CD4-positive, CD25-positive, alpha-beta regulatory T cell (primary cell): Measurements from ENCODE around the gene UBE2Q1. TPM values are rescaled to one million over a fixed set of nuclear protein-coding genes. Genes with fewer than 3 reads are reported as not detected.
"Not testable (repeated sequence)": the region's sequence is repeated elsewhere in the genome, so short reads cannot be mapped to it uniquely, and the experiment has no call there.

Source experiments
- ATAC-seq, 2 donors: fragments of 150-1000 bp; cut with Tn5 transposase; one replicate each; pipeline ENCODE4 v1.10.0; 2021; ENCODE audit warnings: low read depth in 2 of 2, moderate number of reproducible peaks in 2 of 2, moderate library complexity in 1 of 2
- DNase-seq, 3 donors: peaks; one replicate each; pipeline versions ENCODE4 v3.0.0 to v3.0.0-alpha.2; 2012 to 2022; ENCODE audit warnings: mixed read lengths in 1 of 3
- H3K27ac ChIP-seq: one replicate; pipeline ENCODE4 v1.7.0; 2013; ENCODE audit warnings: mild to moderate bottlenecking, low read length; ENCODE audit not compliant: insufficient read depth, poor library complexity, severe bottlenecking
- H3K27me3 ChIP-seq: one replicate; pipeline ENCODE4 v1.7.0; 2013; ENCODE audit warnings: low read length; ENCODE audit not compliant: control insufficient read depth, insufficient read depth
- H3K36me3 ChIP-seq: one replicate; pipeline ENCODE4 v1.7.0; 2013; ENCODE audit warnings: mild to moderate bottlenecking, low read length, moderate library complexity; ENCODE audit not compliant: control insufficient read depth, insufficient read depth
- H3K4me1 ChIP-seq: 2 replicates; pipeline ENCODE4 v1.7.0; 2013; ENCODE audit warnings: mild to moderate bottlenecking, low read length; ENCODE audit not compliant: insufficient read depth, control insufficient read depth, poor library complexity, severe bottlenecking
- H3K4me3 ChIP-seq: one replicate; pipeline ENCODE4 v1.7.0; 2013; ENCODE audit warnings: low read depth, mild to moderate bottlenecking, low read length, moderate library complexity
- H3K9me3 ChIP-seq, 2 experiments: 1 replicate in 1 of 2; 2 replicates in 1 of 2; pipeline ENCODE4 v1.7.0; 2013; ENCODE audit warnings: low read length in 2 of 2, mild to moderate bottlenecking in 1 of 2, moderate library complexity in 1 of 2; ENCODE audit not compliant: control insufficient read depth in 2 of 2
- H3K27ac Mint-ChIP-seq, 3 donors: one replicate each; pipeline ENCODE4 v1.8.0; 2020 to 2022; ENCODE audit warnings: mild to moderate bottlenecking in 3 of 3, mixed read lengths in 3 of 3, moderate library complexity in 2 of 3
- H3K27me3 Mint-ChIP-seq: one replicate; pipeline ENCODE4 v1.8.0; 2022; ENCODE audit warnings: mild to moderate bottlenecking, mixed read lengths
- H3K36me3 Mint-ChIP-seq: one replicate; pipeline ENCODE4 v1.8.0; 2020; ENCODE audit warnings: mixed read lengths
- H3K4me1 Mint-ChIP-seq, 4 donors: one replicate each; pipeline ENCODE4 v1.8.0; 2020 to 2022; ENCODE audit warnings: mixed read lengths in 4 of 4, mild to moderate bottlenecking in 1 of 4
- H3K4me3 Mint-ChIP-seq, 4 donors: one replicate each; pipeline ENCODE4 v1.8.0; 2020 to 2022; ENCODE audit warnings: mild to moderate bottlenecking in 4 of 4, mixed read lengths in 4 of 4, moderate library complexity in 3 of 4
- H3K9me3 Mint-ChIP-seq, 7 donors: one replicate each; pipeline ENCODE4 v1.8.0; 2020 to 2022; ENCODE audit warnings: mixed read lengths in 7 of 7, mild to moderate bottlenecking in 3 of 7, moderate library complexity in 2 of 7
- polyA plus RNA-seq, 4 donors: library from polyadenylated mRNA; unstranded; fragments of 300-500 nt; fragmentation: Illumina TruSeq; gene quantifications; one replicate each; pipeline ENCODE4 v1.2.3, GENCODE V29; 2021
- total RNA-seq: library from RNA; stranded (reverse); gene quantifications from one replicate; pipeline ENCODE4 v1.2.3, GENCODE V29; 2022

Gene UBE2Q1
- total and polyA plus RNA-seq, 5 donors from 2014 or later = 9.5 to 91.7 (median 14.2) TPM

DNA sequence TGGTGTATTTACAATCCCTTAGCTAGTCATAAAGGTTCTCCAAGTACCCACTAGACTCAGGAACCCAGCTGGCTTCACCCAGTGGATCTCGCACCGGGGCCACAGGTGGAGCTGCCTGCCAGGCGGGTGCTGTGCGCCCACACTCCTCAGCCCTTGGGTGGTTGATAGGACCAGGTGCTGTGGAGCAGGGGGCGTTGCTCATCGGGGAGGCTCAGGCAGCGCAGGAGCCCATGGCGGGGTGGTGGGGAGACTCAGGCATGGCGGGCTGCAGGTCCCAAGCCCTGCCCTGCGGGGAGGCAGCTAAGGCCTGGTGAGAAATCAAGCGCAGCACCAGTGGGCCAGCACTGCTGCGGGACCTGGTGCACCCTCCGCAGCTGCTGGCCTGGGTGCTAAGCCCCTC lies 26.5 kb downstream of the UBE2Q1 start:
- not testable (repeated sequence) for H3K36me3 Mint-ChIP-seq, H3K27ac Mint-ChIP-seq, DNase-seq, H3K4me3 Mint-ChIP-seq, H3K4me1 ChIP-seq, H3K9me3 ChIP-seq, H3K27me3 ChIP-seq, H3K36me3 ChIP-seq, H3K9me3 Mint-ChIP-seq, H3K4me3 ChIP-seq, H3K27ac ChIP-seq, ATAC-seq, H3K4me1 Mint-ChIP-seq
- peaks cover 25% of the 10 kb centered on the region for H3K27me3 Mint-ChIP-seq

DNA sequence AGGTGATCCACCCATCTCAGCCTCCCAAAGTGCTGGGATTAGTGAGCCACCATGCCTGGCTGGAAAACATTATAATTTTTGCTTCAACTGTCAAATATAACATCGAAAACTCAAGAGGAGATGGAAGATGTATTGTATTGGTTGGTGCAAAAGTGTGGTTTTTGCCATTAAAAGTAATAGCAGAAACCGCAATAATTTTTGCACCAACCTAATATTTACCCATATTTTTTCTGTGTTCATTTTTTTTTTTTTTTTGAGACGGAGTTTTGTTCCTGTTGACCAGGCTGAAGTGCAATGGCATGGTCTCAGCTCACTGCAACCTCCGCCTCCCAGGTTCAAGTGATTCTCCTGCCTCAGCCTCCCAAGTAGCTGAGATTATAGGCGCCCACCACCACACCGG lies 29.2 kb downstream of the UBE2Q1 start:
- DNase-seq (no peak), ATAC-seq (no peak)
- no peak overlapping the region for H3K27ac Mint-ChIP-seq

DNA sequence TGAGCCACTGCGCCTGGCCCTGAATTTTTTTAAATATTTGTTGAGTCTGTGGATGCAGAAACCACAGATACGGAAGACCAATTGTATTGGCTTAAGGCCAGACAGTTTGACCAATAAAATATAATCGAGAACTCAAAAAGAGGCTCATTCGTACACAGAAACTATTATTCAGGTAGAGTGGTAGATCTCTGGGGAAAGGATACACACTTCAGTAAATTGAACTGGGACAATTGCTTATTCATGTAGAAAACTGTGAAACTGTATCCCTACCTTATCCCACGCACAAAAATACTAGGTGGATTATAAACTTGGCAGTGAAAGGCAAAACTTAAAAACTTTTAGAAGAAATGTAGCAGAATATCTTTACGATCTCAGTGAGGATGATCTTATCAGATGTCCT lies 31.3 kb downstream of the UBE2Q1 start:
- H3K27me3 ChIP-seq = peaks cover 5% of the 10 kb centered on the region
- Mint-ChIP-seq H3K36me3 (no peaks in the 10 kb centered on the region), H3K27ac (no peak overlapping the region), H3K4me3 (no peak overlapping the region), H3K9me3 (no peaks in the 10 kb centered on the region), H3K4me1 (no peaks in the 10 kb centered on the region), H3K27me3 (peaks cover 31% of the 10 kb centered on the region)
- no peaks in the 10 kb centered on the region for H3K9me3 ChIP-seq
- H3K4me3 ChIP-seq = no peak overlapping the region
- H3K36me3 ChIP-seq = no peaks in the 10 kb centered on the region
- H3K27ac ChIP-seq = no peak overlapping the region
- H3K4me1 ChIP-seq = no peaks in the 10 kb centered on the region
- ATAC-seq (no peak), DNase-seq (no peak)

More for the DNA sequence above, 29.2 kb downstream of the UBE2Q1 start:
- Histone ChIP-seq H3K27ac (no peak overlapping the region), H3K27me3 (no peaks in the 10 kb centered on the region), H3K4me3 (no peak overlapping the region), H3K9me3 (no peaks in the 10 kb centered on the region), H3K36me3 (no peaks in the 10 kb centered on the region), H3K4me1 (no peaks in the 10 kb centered on the region)
- Mint-ChIP-seq H3K4me3 (no peak overlapping the region), H3K27me3 (peaks cover 20% of the 10 kb centered on the region), H3K9me3 (no peaks in the 10 kb centered on the region), H3K36me3 (no peaks in the 10 kb centered on the region), H3K4me1 (no peaks in the 10 kb centered on the region)

DNA sequence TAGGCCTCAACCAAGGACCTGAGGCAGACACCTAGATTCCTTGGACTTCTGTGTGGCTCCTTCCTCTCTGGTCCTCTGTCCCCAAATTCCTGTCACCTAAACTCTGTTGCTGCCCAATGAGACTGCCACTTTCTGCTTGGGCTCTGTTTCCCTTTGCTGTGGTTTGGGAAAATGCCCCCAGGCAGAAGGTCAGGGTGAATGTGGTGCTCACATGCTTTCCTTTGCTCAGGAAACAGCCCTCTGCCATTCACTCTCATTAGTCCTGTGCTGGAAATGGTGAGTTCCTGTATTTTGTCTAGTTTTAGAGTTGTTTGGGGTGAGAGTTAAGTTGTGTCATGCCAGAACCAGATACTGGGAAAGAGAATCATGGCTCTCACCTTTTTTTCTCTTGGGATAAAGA lies 33.6 kb downstream of the UBE2Q1 start:
- H3K4me3 ChIP-seq = no peak overlapping the region
- no peaks in the 10 kb centered on the region for H3K9me3 Mint-ChIP-seq
- H3K4me1 Mint-ChIP-seq = no peaks in the 10 kb centered on the region
- H3K36me3 ChIP-seq = no peaks in the 10 kb centered on the region
- H3K4me3 Mint-ChIP-seq = no peak overlapping the region
- H3K27ac Mint-ChIP-seq = no peak overlapping the region
- no peaks in the 10 kb centered on the region for H3K4me1 ChIP-seq
- H3K36me3 Mint-ChIP-seq = no peaks in the 10 kb centered on the region
- H3K27me3 ChIP-seq = peaks cover 6% of the 10 kb centered on the region
- H3K27ac ChIP-seq = no peak overlapping the region
- DNase-seq (no peak), ATAC-seq (no peak)
- H3K9me3 ChIP-seq = no peaks in the 10 kb centered on the region
- H3K27me3 Mint-ChIP-seq = peaks cover 31% of the 10 kb centered on the region

DNA sequence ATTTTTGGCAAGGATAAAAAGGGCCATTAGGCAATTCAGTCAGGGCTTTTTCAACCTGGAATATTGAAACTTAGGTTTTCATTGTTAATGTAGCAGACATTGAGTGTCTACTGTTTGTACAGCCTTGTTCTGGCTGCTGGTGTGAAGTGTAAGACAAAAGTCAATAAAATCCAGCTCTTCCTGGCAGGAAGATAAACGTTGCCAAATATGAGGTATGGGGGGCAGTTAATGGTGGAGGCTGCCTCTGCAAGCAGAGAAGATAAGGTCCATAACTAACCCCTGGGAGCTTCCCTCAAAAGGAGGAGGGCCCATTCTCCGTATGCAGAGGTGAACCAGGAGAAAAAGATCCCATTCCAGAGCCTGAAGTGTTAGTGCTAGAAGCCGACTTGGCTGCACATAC lies 36.8 kb downstream of the UBE2Q1 start:
- DNase-seq (no peak), ATAC-seq (no peak)
- Histone ChIP-seq H3K9me3 (no peaks in the 10 kb centered on the region), H3K4me1 (no peaks in the 10 kb centered on the region), H3K4me3 (no peak overlapping the region), H3K27ac (no peak overlapping the region), H3K27me3 (peaks cover 6% of the 10 kb centered on the region), H3K36me3 (no peaks in the 10 kb centered on the region)
- Mint-ChIP-seq H3K4me3 (no peak overlapping the region), H3K27ac (no peak overlapping the region), H3K27me3 (peaks cover 30% of the 10 kb centered on the region), H3K36me3 (peaks cover 2% of the 10 kb centered on the region), H3K9me3 (no peaks in the 10 kb centered on the region), H3K4me1 (no peaks in the 10 kb centered on the region)

DNA sequence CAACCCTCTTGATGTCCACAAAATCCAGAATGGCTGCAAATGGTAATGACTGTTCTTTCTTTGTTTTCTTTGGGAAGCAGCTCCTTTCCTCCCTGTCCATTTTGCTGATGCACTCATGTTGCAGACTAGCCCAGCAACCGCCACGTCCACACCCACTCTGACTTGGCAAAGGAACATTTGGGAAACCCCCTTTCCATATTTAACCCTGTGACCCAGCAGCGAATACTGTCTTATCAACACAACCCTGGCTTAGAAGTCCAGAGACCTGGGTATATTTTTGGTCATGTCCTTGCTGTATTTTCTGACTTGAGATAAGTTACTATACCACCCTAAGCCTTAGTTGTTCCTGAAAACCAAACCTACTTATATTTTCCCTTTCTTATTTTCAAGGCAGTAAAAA lies 38.1 kb downstream of the UBE2Q1 start:
- H3K4me3 Mint-ChIP-seq = no peak overlapping the region
- no peaks in the 10 kb centered on the region for H3K9me3 ChIP-seq
- ATAC-seq (no peak), DNase-seq (no peak)
- H3K4me1 ChIP-seq = no peaks in the 10 kb centered on the region
- H3K36me3 Mint-ChIP-seq = peaks cover 8% of the 10 kb centered on the region
- H3K4me1 Mint-ChIP-seq = no peaks in the 10 kb centered on the region
- no peak overlapping the region for H3K4me3 ChIP-seq
- no peak overlapping the region for H3K27ac ChIP-seq
- no peak overlapping the region for H3K27ac Mint-ChIP-seq
- peaks cover 0 to 3% (median 0%) of the 10 kb centered on the region in 7 donors for H3K9me3 Mint-ChIP-seq
- peaks cover 6% of the 10 kb centered on the region for H3K27me3 ChIP-seq
- no peaks in the 10 kb centered on the region for H3K36me3 ChIP-seq
- peaks cover 43% of the 10 kb centered on the region for H3K27me3 Mint-ChIP-seq

DNA sequence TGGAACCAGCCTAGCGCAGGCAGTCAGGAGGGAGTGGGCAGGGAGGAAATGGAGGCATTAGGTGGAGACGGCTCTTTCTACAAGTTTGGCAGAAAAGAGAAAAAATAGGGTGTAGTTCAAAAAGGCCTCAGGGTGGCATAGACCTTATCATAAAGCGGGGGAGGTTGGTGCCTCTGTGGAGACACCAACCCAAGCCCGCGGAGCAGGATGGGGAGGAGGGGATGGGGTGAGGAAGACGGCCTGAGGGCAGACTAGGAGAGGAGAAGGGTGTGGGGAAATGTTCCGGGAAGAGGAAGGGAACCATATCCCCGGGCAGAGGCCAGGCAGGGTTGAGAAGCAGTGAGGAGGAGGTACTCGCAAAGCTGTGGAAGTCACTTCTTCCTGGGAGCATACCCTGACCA lies 38.9 kb downstream of the UBE2Q1 start:
- Mint-ChIP-seq H3K9me3 (peaks cover 0 to 3% (median 0%) of the 10 kb centered on the region in 7 donors), H3K4me3 (no peak overlapping the region), H3K4me1 (no peaks in the 10 kb centered on the region), H3K27ac (no peak overlapping the region), H3K27me3 (peaks cover 43% of the 10 kb centered on the region), H3K36me3 (peaks cover 8% of the 10 kb centered on the region)
- DNase-seq (no peak), ATAC-seq (no peak)
- Histone ChIP-seq H3K4me3 (no peak overlapping the region), H3K36me3 (no peaks in the 10 kb centered on the region), H3K27me3 (peaks cover 6% of the 10 kb centered on the region), H3K27ac (no peak overlapping the region), H3K4me1 (no peaks in the 10 kb centered on the region), H3K9me3 (no peaks in the 10 kb centered on the region)

DNA sequence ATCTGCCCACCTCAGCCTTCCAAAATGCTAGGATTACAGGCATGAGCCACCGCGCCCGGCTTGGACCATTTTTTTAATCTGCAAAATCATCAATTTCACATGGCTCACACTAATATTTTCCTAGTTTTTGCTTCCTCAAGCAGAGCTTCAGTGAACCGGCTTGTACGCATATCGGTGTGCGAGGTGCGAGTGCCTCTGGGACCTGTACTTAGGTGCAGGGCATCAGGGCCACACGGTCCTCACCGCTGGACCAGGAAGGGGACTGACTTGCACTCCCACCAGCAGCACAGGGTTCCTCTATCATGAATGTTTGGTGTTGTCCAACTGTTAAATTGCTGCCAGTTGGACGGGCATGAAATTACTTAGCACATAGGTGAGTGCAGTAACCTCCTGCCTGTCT lies 40.8 kb downstream of the UBE2Q1 start:
- no peaks in the 10 kb centered on the region for H3K4me1 Mint-ChIP-seq
- peaks cover 40% of the 10 kb centered on the region for H3K27me3 Mint-ChIP-seq
- H3K9me3 Mint-ChIP-seq = peaks cover 0 to 3% (median 0%) of the 10 kb centered on the region in 7 donors
- Histone ChIP-seq H3K4me3 (no peak overlapping the region), H3K27ac (no peak overlapping the region), H3K36me3 (no peaks in the 10 kb centered on the region), H3K27me3 (peaks cover 8% of the 10 kb centered on the region), H3K4me1 (no peaks in the 10 kb centered on the region), H3K9me3 (no peaks in the 10 kb centered on the region)
- no peak for DNase-seq
- H3K36me3 Mint-ChIP-seq = peaks cover 8% of the 10 kb centered on the region
- ATAC-seq = no peak
- no peak overlapping the region for H3K4me3 Mint-ChIP-seq
- no peak overlapping the region for H3K27ac Mint-ChIP-seq
